ENCODE data around the gene DIO3.

- TF ChIP-seq ZFP3 (CRISPR knock-in tag; IDR thresholded peaks at IDR 0.05) (no peak), RARB (CRISPR knock-in tag; IDR thresholded peaks at IDR 0.05) (no peak), BACH2 (CRISPR knock-in tag; IDR thresholded peaks at IDR 0.05; ENCODE audit: borderline replicate concordance) (no peak), TSHZ2 (CRISPR knock-in tag; IDR thresholded peaks at IDR 0.05) (no peak), ESRRG (CRISPR knock-in tag; IDR thresholded peaks at IDR 0.05) (no peak), POU6F1 (CRISPR knock-in tag; IDR thresholded peaks at IDR 0.05; ENCODE audit: borderline replicate concordance, low read depth) (no peak), TOX (CRISPR knock-in tag; IDR thresholded peaks at IDR 0.05; ENCODE audit: borderline replicate concordance) (no peak), CSRNP3 (CRISPR knock-in tag; IDR thresholded peaks at IDR 0.05) (no peak), ZNF70 (CRISPR knock-in tag; IDR thresholded peaks at IDR 0.05) (no peak), PATZ1 (CRISPR knock-in tag; IDR thresholded peaks at IDR 0.05; ENCODE audit: borderline replicate concordance) (no peak), ZNF565 (CRISPR knock-in tag; conservative IDR thresholded peaks at IDR 0.05; ENCODE audit: low read depth) (no peak), ARNTL (CRISPR knock-in tag; IDR thresholded peaks at IDR 0.05; ENCODE audit: borderline replicate concordance, low read depth) (no peak)
These were observed 41.8 kb downstream of the DIO3 start for GRCh38 chr14:101603096-101603495.

Measured in SK-N-SH treated with all-trans-retinoic acid at 6 μM for 48 hours (cell line).